HepG2 (cell line): ENCODE measurements around the gene PSD4. TPM values are rescaled to one million over a fixed set of nuclear protein-coding genes. Genes with fewer than 3 reads are reported as not detected.

ENCODE experiments used
- ASH2L ChIP-seq: fragments of 300-600, 200-600 bp; sonication (generic); IDR thresholded peaks from 2 replicates; pipeline ENCODE4 v1.7.0; 2017; ENCODE audit warnings: low read depth, mild to moderate bottlenecking, moderate library complexity, mixed read lengths, low read length; ENCODE audit not compliant: insufficient read length
- ATF2 ChIP-seq: sonication (generic); formaldehyde crosslinking; IDR thresholded peaks from 2 replicates; pipeline ENCODE4 v1.4.0; 2020; ENCODE audit warnings: missing genetic modification reagents
- BATF2 ChIP-seq: sonication (generic); formaldehyde crosslinking; IDR thresholded peaks from 2 replicates; pipeline ENCODE4 v1.8.0; 2022; ENCODE audit warnings: mild to moderate bottlenecking, missing genetic modification reagents, moderate library complexity
- FOXO4 ChIP-seq: sonication (generic); formaldehyde crosslinking; conservative IDR thresholded peaks from 2 replicates; pipeline ENCODE4 v1.8.1; 2023; ENCODE audit warnings: missing genetic modification reagents
- JARID2 ChIP-seq: sonication (generic); formaldehyde crosslinking; IDR thresholded peaks from 2 replicates; pipeline ENCODE4 v1.8.1; 2023; ENCODE audit warnings: missing genetic modification reagents, inconsistent platforms; ENCODE audit not compliant: insufficient replicate concordance
- KMT2A ChIP-seq: sonication (generic); formaldehyde crosslinking; IDR thresholded peaks from 2 replicates; pipeline ENCODE4 v1.4.0; 2020; ENCODE audit warnings: missing genetic modification reagents
- MED13 ChIP-seq: sonication (generic); formaldehyde crosslinking; IDR thresholded peaks from 2 replicates; pipeline ENCODE4 v1.5.0; 2020; ENCODE audit warnings: missing genetic modification reagents
- PHF8 ChIP-seq: sonication (generic); formaldehyde crosslinking; IDR thresholded peaks from 2 replicates; pipeline ENCODE4 v1.5.0; 2020; ENCODE audit warnings: missing genetic modification reagents
- TERF1 ChIP-seq: sonication (generic); formaldehyde crosslinking; IDR thresholded peaks from 2 replicates; pipeline ENCODE4 v1.8.0; 2022; ENCODE audit warnings: mild to moderate bottlenecking, missing genetic modification reagents, moderate library complexity
- UBTF ChIP-seq: sonication (generic); formaldehyde crosslinking; IDR thresholded peaks from 2 replicates; pipeline ENCODE4 v1.4.0; 2020; ENCODE audit warnings: mild to moderate bottlenecking, missing genetic modification reagents
- WIZ ChIP-seq: sonication (generic); formaldehyde crosslinking; IDR thresholded peaks from 2 replicates; pipeline ENCODE4 v1.5.1; 2020; ENCODE audit warnings: mild to moderate bottlenecking, missing genetic modification reagents
- XRCC5 ChIP-seq: fragments of 200-400 bp; formaldehyde crosslinking; optimal IDR thresholded peaks from 2 replicates; pipeline ENCODE3; 2017; ENCODE audit warnings: mild to moderate bottlenecking, low read length
- ZBTB10 ChIP-seq: sonication (generic); formaldehyde crosslinking; IDR thresholded peaks from 2 replicates; pipeline ENCODE4 v1.4.0; 2020; ENCODE audit warnings: missing genetic modification reagents, borderline replicate concordance
- ZFP36L1 ChIP-seq: sonication (generic); formaldehyde crosslinking; IDR thresholded peaks from 2 replicates; pipeline ENCODE4 v1.8.0; 2022; ENCODE audit warnings: mild to moderate bottlenecking, missing genetic modification reagents, moderate library complexity
- ZNF510 ChIP-seq: sonication (generic); formaldehyde crosslinking; IDR thresholded peaks from 2 replicates; pipeline ENCODE4 v1.4.0; 2020; ENCODE audit warnings: low read depth, mild to moderate bottlenecking, missing genetic modification reagents
- ZNF547 ChIP-seq: sonication (generic); formaldehyde crosslinking; IDR thresholded peaks from 2 replicates; pipeline ENCODE4 v1.5.1; 2020; ENCODE audit warnings: mild to moderate bottlenecking, missing genetic modification reagents
- ZNF598 ChIP-seq: sonication (generic); formaldehyde crosslinking; IDR thresholded peaks from 2 replicates; pipeline ENCODE4 v1.5.1; 2020; ENCODE audit warnings: mild to moderate bottlenecking, missing genetic modification reagents, borderline replicate concordance
- ZNF883 ChIP-seq: sonication (generic); formaldehyde crosslinking; IDR thresholded peaks from 2 replicates; pipeline ENCODE4 v1.5.1; 2020; ENCODE audit warnings: mild to moderate bottlenecking, missing genetic modification reagents; ENCODE audit errors: not compliant biosample characterization
- polyA plus RNA-seq, 8 experiments: library from polyadenylated mRNA; depleted of rRNA in 3 of 8; stranded (reverse) in 7 of 8; unstranded in 1 of 8; fragments of >200 nt; fragmentation: Illumina TruSeq in 4 of 8; extraction: Trizol in 4 of 8; gene quantifications; 2 replicates each; pipeline versions ENCODE4 v1.2.1 to v1.2.3, GENCODE V29; 2011 to 2016; ENCODE audit warnings: low read depth in 4 of 8, missing spikeins in 1 of 8, mixed read lengths in 1 of 8; ENCODE audit not compliant: insufficient read depth in 1 of 8
- total RNA-seq, 5 experiments: library from RNA; depleted of rRNA; stranded (reverse); fragments of >200 nt; fragmentation: Illumina TruSeq; extraction: Trizol; gene quantifications; 2 replicates each; pipeline ENCODE4 v1.2.3, GENCODE V29; 2016; ENCODE audit warnings: low read depth in 1 of 5

The PSD4 gene
- total and polyA plus RNA-seq, 2 of the 13 experiments (the other 11 are each of a cell fraction or from before 2014, with no cell fraction given): 5.8 to 9.4 TPM

- TF ChIP-seq ATF2 (CRISPR knock-in tag) (peak; percentile 96), FOXO4 (CRISPR knock-in tag) (no peak), WIZ (peak; percentile 91), ZNF883 (CRISPR knock-in tag) (peak; percentile 11), ZFP36L1 (CRISPR knock-in tag) (peak; percentile 98; the same call in 1 of the 2 replicates), UBTF (CRISPR knock-in tag) (peak; percentile 95), ZNF547 (CRISPR knock-in tag) (peak; percentile 82; the same call in 1 of the 2 replicates), XRCC5 (peak; percentile 71), TERF1 (no peak), JARID2 (CRISPR knock-in tag) (peak; percentile 58), ASH2L (no peak), BATF2 (CRISPR knock-in tag) (peak; percentile 87; the same call in 1 of the 2 replicates), ZBTB10 (0 out of 2 replicates have a peak, but pooled peaks have one; percentile 64), ZNF510 (CRISPR knock-in tag) (peak; percentile 5), ZNF598 (peak; percentile 89; the same call in 1 of the 2 replicates), MED13 (0 out of 2 replicates have a peak, but pooled peaks have one; percentile 63), KMT2A (CRISPR knock-in tag) (0 out of 2 replicates have a peak, but pooled peaks have one; percentile 58), PHF8 (CRISPR knock-in tag) (peak; percentile 55)
Measured at GRCh38 chr2:113167115-113167932, 6.4 kb upstream of the PSD4 start (continued).
